Measurements from ENCODE around the gene GRM4. TPM values are rescaled to one million over a fixed set of nuclear protein-coding genes. Genes with fewer than 3 reads are reported as not detected.

GRM4 gene
- total and polyA plus RNA-seq, 12 donors: not detected

DNA sequence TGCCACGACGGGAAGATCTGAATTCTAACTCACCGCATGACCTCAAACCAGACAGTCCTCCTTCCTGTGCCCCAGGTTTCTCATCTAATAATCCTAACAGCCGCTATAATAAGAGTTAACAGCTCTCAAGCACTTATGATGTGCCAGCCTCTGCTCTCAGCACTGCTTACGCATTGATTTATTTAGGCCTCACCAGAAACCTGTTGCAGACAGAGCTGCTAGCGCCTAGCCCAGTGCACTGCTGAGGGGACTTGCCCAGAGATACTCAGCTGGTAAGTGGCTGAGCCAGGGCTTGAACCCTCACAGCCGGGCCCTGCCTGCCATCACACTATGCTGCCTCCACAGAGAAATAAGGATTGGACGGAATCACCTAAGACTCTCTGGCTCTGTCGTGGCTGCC lies 37.7 kb downstream of the GRM4 start:
- no peak for ATAC-seq
- H3K27me3 ChIP-seq: peaks cover 0 to 71% (median 37%) of the 10 kb centered on the region in 7 donors

GRCh38 chr6:34106900-34107299 lies 39.0 kb downstream of the GRM4 start:
- H3K27me3 ChIP-seq: peaks cover 0 to 58% (median 25%) of the 10 kb centered on the region in 7 donors
- intact Hi-C loops (cut with DNase I): no loop called here
- ATAC-seq (no peak), DNase-seq (no peak)
- WGBS, 2 donors: 48 to 61% methylated on average over 5 of the region's 5 CpGs
- no peaks in the 10 kb centered on the region for H3K36me3 ChIP-seq
- no peaks in the 10 kb centered on the region for H3K4me1 ChIP-seq
- TF ChIP-seq, protein P1, sequence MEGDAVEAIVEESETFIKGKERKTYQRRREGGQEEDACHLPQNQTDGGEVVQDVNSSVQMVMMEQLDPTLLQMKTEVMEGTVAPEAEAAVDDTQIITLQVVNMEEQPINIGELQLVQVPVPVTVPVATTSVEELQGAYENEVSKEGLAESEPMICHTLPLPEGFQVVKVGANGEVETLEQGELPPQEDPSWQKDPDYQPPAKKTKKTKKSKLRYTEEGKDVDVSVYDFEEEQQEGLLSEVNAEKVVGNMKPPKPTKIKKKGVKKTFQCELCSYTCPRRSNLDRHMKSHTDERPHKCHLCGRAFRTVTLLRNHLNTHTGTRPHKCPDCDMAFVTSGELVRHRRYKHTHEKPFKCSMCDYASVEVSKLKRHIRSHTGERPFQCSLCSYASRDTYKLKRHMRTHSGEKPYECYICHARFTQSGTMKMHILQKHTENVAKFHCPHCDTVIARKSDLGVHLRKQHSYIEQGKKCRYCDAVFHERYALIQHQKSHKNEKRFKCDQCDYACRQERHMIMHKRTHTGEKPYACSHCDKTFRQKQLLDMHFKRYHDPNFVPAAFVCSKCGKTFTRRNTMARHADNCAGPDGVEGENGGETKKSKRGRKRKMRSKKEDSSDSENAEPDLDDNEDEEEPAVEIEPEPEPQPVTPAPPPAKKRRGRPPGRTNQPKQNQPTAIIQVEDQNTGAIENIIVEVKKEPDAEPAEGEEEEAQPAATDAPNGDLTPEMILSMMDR (IDR thresholded peaks at IDR 0.05): no peak
- no peak overlapping the region for H3K27ac ChIP-seq
- H3K4me3 ChIP-seq: no peak overlapping the region
- H3K9me3 ChIP-seq: no peaks in the 10 kb centered on the region

More for the DNA sequence above, 37.7 kb downstream of the GRM4 start:
- intact Hi-C loops (cut with DNase I): no loop called here
- no peaks in the 10 kb centered on the region for H3K9me3 ChIP-seq
- no peak for DNase-seq
- TF ChIP-seq, protein P1 (IDR thresholded peaks at IDR 0.05): no peak
- H3K4me3 ChIP-seq: no peak overlapping the region
- no peak overlapping the region for H3K27ac ChIP-seq
- H3K36me3 ChIP-seq: no peaks in the 10 kb centered on the region
- no peaks in the 10 kb centered on the region for H3K4me1 ChIP-seq
- WGBS, 2 donors: 79 to 82% methylated on average over 9 of the region's 9 CpGs

GRCh38 chr6:34106421-34106820 lies 39.5 kb downstream of the GRM4 start:
- Histone ChIP-seq H3K36me3 (no peaks in the 10 kb centered on the region), H3K4me1 (no peaks in the 10 kb centered on the region), H3K9me3 (no peaks in the 10 kb centered on the region), H3K4me3 (no peak overlapping the region), H3K27ac (no peak overlapping the region), H3K27me3 (peaks cover 0 to 53% (median 20%) of the 10 kb centered on the region in 7 donors)
- ATAC-seq (no peak), DNase-seq (no peak)
- TF ChIP-seq, protein P1 (IDR thresholded peaks at IDR 0.05): no peak
- intact Hi-C loops (cut with DNase I): no loop called here
- WGBS, 2 donors: 67 to 70% methylated on average over 6 of the region's 6 CpGs

GRCh38 chr6:34104628-34105027 lies 41.3 kb downstream of the GRM4 start:
- 70 to 72% methylated on average over 10 of the region's 10 CpGs for WGBS, 2 donors
- intact Hi-C loops (cut with DNase I): no loop called here
- H3K27ac ChIP-seq: no peak overlapping the region
- H3K36me3 ChIP-seq: no peaks in the 10 kb centered on the region
- H3K27me3 ChIP-seq: peaks cover 0 to 53% (median 20%) of the 10 kb centered on the region in 7 donors
- H3K4me3 ChIP-seq: no peak overlapping the region
- no peaks in the 10 kb centered on the region for H3K9me3 ChIP-seq
- no peaks in the 10 kb centered on the region for H3K4me1 ChIP-seq
- DNase-seq (no peak), ATAC-seq (no peak)
- TF ChIP-seq, protein P1 (IDR thresholded peaks at IDR 0.05): no peak

All from heart right ventricle (tissue), 16 donors.